Measurements from ENCODE around the gene SIRPG.

- TF ChIP-seq POLR2A (IDR thresholded peaks at IDR 0.05) (no peak), CTCF (IDR thresholded peaks at IDR 0.05) (no peak), EP300 (IDR thresholded peaks at IDR 0.05) (no peak)
Measured at GRCh38 chr20:1702855-1703254, 45.3 kb upstream of the SIRPG start.

Data from gastroesophageal sphincter (tissue), 3 donors.